ENCODE data around the gene PM20D2.

Gene PM20D2

DNA sequence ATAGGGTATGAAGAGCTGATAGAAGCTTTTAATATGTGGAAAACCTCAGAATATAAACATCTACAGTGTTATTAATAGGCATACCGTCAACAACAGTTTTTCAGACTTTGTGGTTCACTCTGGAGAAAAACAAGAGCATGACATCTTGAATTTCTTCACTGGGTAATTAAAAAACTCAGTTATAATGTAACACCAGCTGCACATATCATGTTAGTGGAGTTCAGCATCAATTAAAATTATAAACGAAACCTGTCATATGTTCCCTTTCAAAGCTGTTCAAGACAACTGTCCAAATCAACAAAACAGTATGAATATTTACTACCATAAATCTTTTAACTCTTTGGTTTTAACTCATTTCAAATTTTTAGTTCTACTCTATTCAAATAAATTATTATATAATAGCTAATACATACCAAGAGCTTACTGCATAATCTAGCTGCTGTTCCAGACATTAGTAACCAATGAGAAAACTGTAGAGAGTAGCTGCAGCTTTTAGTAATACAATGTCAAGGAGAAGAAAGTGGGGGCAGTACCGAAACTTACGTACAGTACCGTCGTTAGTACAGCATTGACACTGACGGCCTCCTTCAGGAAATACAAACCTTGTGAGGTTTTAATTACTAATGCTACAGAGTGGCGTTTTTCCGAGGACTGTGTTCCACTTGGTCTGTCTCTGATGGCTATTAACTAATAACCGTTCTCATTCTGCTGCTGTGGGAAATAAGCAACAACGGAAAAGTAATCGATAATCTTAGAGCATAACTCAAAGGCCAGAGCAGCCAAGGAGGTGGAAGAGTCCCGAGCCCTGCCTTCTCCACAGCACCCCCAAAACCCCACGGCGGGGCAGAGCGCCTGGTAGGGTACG lies 532 bp upstream of the PM20D2 start:
- Histone ChIP-seq H3K4me3 (ENCODE audit: low read length) (peak overlapping the region; percentile 89), H3K4me1 (ENCODE audit: control insufficient read depth, insufficient read depth, low read length) (peaks cover 11% of the 10 kb centered on the region), H3K9me3 (ENCODE audit: control insufficient read depth, low read length) (no peaks in the 10 kb centered on the region), H3K9ac (ENCODE audit: low read length) (peak overlapping the region; percentile 81), H3K27me3 (replicated peaks; ENCODE audit: control insufficient read depth, insufficient read depth, low read length) (no peaks in the 10 kb centered on the region), H3K36me3 (ENCODE audit: control insufficient read depth, insufficient read depth, low read length, severe bottlenecking) (no peaks in the 10 kb centered on the region)
- DNase-seq (ENCODE audit: low read depth), result peak; percentile 50

DNA sequence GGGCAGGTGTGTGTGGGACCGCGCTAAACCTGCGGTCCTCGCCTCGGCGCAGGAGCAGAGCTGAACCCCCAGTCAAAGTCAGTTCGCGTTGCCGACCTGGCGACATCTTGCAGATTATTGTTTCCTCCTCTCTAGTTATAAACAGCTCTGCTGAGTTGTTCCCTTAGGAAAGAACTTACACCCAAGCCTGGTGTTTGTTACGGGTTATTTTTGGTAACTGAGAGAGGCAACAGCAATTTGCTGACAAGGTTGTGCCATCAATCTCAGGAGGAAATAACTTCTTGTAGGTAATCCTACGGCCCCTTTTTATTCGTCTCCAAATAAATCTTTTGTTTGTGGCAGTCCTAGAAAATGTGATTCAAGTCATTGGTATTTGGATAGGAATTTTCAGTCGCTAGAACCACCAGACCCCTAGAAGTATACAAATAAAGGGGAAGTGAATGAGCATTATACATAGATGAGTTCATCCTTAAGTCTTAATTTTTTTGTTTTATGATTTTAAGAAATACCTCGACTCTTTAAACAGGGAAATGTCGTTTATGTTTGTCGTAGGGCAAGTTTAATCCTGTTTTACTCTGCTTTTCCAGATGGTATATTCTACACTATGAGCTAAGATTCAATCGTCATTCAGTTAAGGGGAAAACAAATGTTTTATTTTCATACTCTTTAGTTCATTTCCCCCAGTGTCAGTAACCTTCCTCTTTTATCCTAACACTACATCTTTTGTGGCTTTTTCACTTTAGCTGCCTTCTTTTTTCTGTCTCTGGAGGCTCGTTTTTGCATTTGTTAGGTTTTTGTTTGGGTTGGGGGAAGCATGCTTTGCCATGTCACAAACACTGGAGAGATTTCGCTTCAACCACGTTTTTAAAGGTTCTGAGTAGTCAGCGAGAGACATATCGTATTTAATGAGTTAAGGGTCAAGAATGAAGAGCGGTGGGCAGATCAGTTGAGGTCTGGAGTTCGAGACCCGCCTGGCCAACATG lies 1.2 kb downstream of the PM20D2 start:
- Histone ChIP-seq H3K9me3 (ENCODE audit: control insufficient read depth, low read length) (no peaks in the 10 kb centered on the region), H3K4me1 (ENCODE audit: control insufficient read depth, insufficient read depth, low read length) (peaks cover 3% of the 10 kb centered on the region), H3K36me3 (ENCODE audit: control insufficient read depth, insufficient read depth, low read length, severe bottlenecking) (no peaks in the 10 kb centered on the region), H3K4me3 (ENCODE audit: low read length) (peak overlapping the region; percentile 89), H3K9ac (ENCODE audit: low read length) (peak overlapping the region; percentile 81), H3K27me3 (replicated peaks; ENCODE audit: control insufficient read depth, insufficient read depth, low read length) (no peaks in the 10 kb centered on the region)
- DNase-seq (ENCODE audit: low read depth), result peak; percentile 59

DNA sequence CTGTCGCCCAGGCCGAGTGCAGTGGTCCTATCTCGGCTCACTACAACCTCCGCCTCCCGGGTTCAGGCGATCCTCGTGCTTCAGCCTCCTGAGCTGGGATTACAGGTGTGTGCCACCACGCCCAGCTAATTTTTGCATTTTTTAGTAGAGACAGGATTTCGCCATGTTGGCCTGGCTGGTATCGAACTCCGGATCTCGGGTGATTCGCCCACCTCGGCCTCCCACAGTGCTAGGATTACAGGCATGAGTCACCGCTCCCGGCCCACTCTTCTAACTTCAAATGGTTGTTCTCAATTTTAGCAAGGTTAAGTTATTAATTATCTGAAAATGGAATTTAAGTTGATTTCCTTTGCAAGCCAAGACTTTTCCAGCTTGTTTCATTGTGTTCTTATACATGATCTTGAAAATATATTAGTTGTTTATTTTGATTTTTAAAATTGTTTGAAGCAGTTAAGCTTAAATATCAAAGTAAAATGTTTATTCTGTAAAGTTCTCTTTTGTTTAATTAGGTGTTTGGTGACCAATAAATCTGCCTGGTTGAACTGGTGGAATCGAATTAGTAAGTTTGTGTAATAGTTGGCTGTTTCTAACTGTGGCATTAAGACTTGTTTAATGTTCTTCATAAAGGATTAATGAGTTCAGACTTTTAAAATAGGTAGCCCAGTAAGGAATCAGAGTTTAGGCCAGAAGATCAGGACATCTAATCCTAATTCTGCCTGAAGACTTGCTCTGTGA lies 2.3 kb downstream of the PM20D2 start:
- Histone ChIP-seq H3K9me3 (ENCODE audit: control insufficient read depth, low read length) (no peaks in the 10 kb centered on the region), H3K27me3 (replicated peaks; ENCODE audit: control insufficient read depth, insufficient read depth, low read length) (no peaks in the 10 kb centered on the region), H3K9ac (ENCODE audit: low read length) (no peak overlapping the region), H3K36me3 (ENCODE audit: control insufficient read depth, insufficient read depth, low read length, severe bottlenecking) (no peaks in the 10 kb centered on the region), H3K4me3 (ENCODE audit: low read length) (no peak overlapping the region), H3K4me1 (ENCODE audit: control insufficient read depth, insufficient read depth, low read length) (peaks cover 3% of the 10 kb centered on the region)
- DNase-seq (ENCODE audit: low read depth), result no peak

DNA sequence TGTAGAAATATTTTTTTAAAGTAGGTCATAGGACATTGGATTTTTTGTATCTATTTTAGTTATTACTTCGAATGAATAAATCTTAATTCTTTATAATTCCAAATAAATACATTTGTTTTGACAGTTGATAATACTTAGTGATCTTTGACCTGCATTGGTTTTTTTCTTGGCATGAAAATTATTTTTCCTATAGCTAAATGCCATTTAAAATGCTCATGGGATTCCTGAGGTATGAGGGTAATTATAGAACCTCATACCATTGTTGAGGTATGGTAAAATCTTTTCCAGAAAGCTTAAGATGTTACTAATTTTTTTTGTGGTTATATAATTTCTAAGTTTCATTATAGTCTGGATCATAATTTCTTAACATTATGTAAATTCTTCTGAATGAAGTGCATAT lies 8.3 kb downstream of the PM20D2 start:
- H3K27me3 ChIP-seq (replicated peaks; ENCODE audit: control insufficient read depth, insufficient read depth, low read length), result no peaks in the 10 kb centered on the region
- H3K4me3 ChIP-seq (ENCODE audit: low read length), result no peak overlapping the region
- H3K4me1 ChIP-seq (ENCODE audit: control insufficient read depth, insufficient read depth, low read length), result no peaks in the 10 kb centered on the region
- H3K9ac ChIP-seq (ENCODE audit: low read length), result no peak overlapping the region
- DNase-seq (ENCODE audit: low read depth), result peak; percentile 22
- no peaks in the 10 kb centered on the region for H3K36me3 ChIP-seq (ENCODE audit: control insufficient read depth, insufficient read depth, low read length, severe bottlenecking)
- no peaks in the 10 kb centered on the region for H3K9me3 ChIP-seq (ENCODE audit: control insufficient read depth, low read length)

DNA sequence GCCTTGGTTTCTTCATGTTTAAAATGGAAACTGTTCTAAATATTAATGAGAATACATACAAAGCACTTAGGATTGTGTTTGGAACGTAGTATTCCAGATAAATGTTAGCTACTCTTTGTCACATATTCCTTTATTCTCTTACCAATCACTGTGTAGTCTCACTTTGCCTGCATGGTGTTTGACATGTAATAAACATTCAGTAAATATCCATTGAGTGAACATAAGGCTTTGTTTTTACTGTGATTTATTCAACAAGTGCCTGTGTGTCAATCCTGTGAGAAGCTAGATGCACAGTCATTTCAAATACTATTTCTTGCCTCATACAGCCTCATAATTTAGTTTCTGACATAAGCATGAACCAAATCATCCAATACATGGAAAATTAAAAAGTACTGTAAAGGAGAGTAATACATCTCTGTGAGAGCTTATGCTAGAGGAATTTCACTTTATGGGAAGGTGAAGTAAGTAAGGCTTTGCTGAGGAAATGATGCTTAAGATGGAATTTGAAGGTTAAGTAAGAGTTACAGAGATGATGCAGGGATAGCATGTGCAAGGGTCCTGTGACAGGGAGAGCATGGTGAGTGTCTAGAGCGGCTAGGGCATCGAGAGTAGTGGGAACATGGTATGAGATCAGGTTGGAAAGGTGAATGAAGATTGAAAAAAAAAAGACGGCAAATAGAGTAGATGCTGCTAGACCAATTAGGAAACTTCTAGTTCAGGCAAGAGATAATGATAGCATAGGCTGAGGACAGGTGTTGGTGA lies 14.7 kb downstream of the PM20D2 start:
- H3K4me1 ChIP-seq (ENCODE audit: control insufficient read depth, insufficient read depth, low read length), result no peaks in the 10 kb centered on the region
- H3K27me3 ChIP-seq (replicated peaks; ENCODE audit: control insufficient read depth, insufficient read depth, low read length), result no peaks in the 10 kb centered on the region
- H3K9ac ChIP-seq (ENCODE audit: low read length), result no peak overlapping the region
- no peaks in the 10 kb centered on the region for H3K9me3 ChIP-seq (ENCODE audit: control insufficient read depth, low read length)
- H3K4me3 ChIP-seq (ENCODE audit: low read length), result no peak overlapping the region
- DNase-seq (ENCODE audit: low read depth), result no peak
- H3K36me3 ChIP-seq (ENCODE audit: control insufficient read depth, insufficient read depth, low read length, severe bottlenecking), result no peaks in the 10 kb centered on the region

DNA sequence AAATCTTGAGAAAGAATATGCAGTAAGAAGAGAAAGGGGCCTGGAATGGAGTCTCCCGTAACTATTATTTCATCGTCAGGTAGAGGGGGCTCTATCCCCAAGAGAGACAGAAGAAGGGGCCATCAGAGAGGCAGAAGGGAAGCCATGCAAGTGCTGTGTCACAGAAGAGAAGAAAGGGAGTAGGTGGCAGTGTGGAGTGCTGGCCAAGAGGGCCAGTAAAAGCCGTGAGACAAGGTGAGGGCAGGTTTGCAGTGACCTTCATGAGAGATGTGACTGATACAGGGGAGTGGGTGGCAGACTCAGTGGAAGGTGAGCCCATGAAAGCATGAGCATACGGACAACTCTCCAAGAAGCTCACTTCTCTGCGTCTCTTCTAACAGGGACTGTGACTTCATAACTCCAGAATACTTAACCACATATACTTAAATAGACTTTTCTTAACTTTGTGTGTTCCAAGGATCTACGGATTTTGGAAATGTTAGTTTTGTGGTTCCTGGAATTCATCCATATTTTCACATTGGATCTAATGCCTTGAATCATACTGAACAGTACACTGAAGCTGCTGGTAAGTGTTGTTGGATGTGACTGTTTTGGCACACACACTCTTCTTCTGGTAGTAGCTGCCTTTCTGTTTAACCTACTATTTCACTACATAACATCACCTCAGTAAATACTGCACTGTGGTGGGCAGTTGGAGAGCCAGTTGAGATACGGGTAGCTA lies 15.6 kb downstream of the PM20D2 start:
- no peak overlapping the region for H3K4me3 ChIP-seq (ENCODE audit: low read length)
- H3K9ac ChIP-seq (ENCODE audit: low read length), result no peak overlapping the region
- no peaks in the 10 kb centered on the region for H3K4me1 ChIP-seq (ENCODE audit: control insufficient read depth, insufficient read depth, low read length)
- H3K27me3 ChIP-seq (replicated peaks; ENCODE audit: control insufficient read depth, insufficient read depth, low read length), result no peaks in the 10 kb centered on the region
- H3K36me3 ChIP-seq (ENCODE audit: control insufficient read depth, insufficient read depth, low read length, severe bottlenecking), result no peaks in the 10 kb centered on the region
- no peak for DNase-seq (ENCODE audit: low read depth)
- no peaks in the 10 kb centered on the region for H3K9me3 ChIP-seq (ENCODE audit: control insufficient read depth, low read length)

DNA sequence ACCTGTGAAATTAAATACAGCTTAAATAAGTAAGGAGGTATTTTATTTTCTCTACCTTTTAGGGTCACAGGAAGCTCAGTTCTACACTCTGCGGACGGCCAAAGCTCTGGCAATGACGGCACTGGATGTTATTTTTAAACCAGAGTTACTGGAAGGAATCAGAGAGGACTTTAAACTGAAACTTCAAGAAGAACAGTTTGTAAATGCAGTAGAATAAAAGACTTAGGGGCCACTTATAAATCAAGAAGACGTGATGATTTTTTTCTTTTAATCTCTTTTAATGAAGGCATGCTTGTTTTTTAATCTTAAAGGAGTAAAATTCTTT lies 16.2 kb downstream of the PM20D2 start:
- H3K9me3 ChIP-seq (ENCODE audit: control insufficient read depth, low read length), result no peaks in the 10 kb centered on the region

DNA sequence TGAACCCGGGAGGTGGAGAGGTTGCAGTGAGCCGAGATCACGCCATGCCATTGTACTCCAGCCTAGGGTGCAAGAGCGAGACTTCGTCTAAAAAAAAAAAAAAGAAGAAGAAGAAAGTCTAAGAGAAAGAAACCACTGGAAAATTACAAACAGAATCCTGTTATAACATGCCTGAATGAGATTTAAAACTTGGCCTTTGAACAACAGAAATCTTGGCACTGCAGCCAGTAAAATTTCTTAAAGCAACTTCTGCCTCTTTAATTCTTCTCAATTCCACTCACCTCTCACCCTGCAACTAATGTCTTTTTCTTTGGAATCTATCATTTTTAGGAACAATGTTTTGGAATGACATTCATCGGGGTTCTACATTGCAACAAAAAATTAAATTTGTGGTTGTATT lies 26.3 kb downstream of the PM20D2 start:
- DNase-seq (ENCODE audit: low read depth), result peak; percentile 18
- Histone ChIP-seq H3K9me3 (ENCODE audit: control insufficient read depth, low read length) (no peaks in the 10 kb centered on the region), H3K4me3 (ENCODE audit: low read length) (no peak overlapping the region), H3K9ac (ENCODE audit: low read length) (no peak overlapping the region), H3K36me3 (ENCODE audit: control insufficient read depth, insufficient read depth, low read length, severe bottlenecking) (no peaks in the 10 kb centered on the region), H3K4me1 (ENCODE audit: control insufficient read depth, insufficient read depth, low read length) (no peaks in the 10 kb centered on the region), H3K27me3 (replicated peaks; ENCODE audit: control insufficient read depth, insufficient read depth, low read length) (no peaks in the 10 kb centered on the region)

More for the DNA sequence above, 16.2 kb downstream of the PM20D2 start:
- Histone ChIP-seq H3K36me3 (ENCODE audit: control insufficient read depth, insufficient read depth, low read length, severe bottlenecking) (no peaks in the 10 kb centered on the region), H3K9ac (ENCODE audit: low read length) (no peak overlapping the region), H3K4me3 (ENCODE audit: low read length) (no peak overlapping the region), H3K27me3 (replicated peaks; ENCODE audit: control insufficient read depth, insufficient read depth, low read length) (no peaks in the 10 kb centered on the region), H3K4me1 (ENCODE audit: control insufficient read depth, insufficient read depth, low read length) (no peaks in the 10 kb centered on the region)
- DNase-seq (ENCODE audit: low read depth), result no peak

DNA sequence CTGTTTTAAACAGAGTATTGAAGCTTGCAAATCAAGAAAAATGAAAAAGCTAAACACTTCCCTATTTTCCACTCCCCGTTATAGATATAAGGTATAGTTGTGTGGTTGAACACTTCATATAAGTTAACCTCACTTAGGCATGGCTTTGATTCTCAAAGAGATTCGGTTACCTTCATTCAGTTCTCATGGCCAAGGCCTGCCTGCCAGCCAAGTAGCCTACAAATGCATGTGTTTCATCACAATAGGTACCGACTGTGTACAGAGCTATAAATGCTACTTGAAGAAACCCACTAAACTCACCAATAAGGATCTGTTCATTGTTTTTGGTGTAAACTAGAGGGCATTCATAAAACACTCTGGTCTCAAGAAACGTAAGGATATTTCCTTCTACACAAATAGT lies 27.8 kb downstream of the PM20D2 start:
- H3K36me3 ChIP-seq (ENCODE audit: control insufficient read depth, insufficient read depth, low read length, severe bottlenecking), result no peaks in the 10 kb centered on the region
- no peaks in the 10 kb centered on the region for H3K4me1 ChIP-seq (ENCODE audit: control insufficient read depth, insufficient read depth, low read length)
- H3K4me3 ChIP-seq (ENCODE audit: low read length), result no peak overlapping the region
- no peak overlapping the region for H3K9ac ChIP-seq (ENCODE audit: low read length)
- H3K9me3 ChIP-seq (ENCODE audit: control insufficient read depth, low read length), result no peaks in the 10 kb centered on the region
- no peak for DNase-seq (ENCODE audit: low read depth)
- peaks cover 7% of the 10 kb centered on the region for H3K27me3 ChIP-seq (replicated peaks; ENCODE audit: control insufficient read depth, insufficient read depth, low read length)

DNA sequence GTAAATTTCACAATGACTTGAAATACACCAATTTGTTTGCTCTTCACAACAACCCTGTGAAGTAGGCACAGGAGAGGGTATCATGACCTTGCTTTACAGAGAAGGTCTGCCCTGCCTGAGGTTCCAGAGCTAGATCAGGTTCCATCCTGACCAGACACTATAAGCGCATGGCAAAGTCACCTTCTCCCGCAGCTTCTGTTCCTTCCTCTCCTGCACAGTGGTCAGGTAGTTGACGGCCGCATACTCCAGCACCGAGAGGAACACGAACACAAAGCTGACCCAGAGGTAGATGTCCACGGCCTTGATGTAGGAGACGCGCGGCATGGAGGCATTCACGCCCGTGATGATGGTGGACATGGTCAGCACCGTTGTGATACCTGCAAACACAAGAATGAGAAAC lies 34.3 kb downstream of the PM20D2 start:
- H3K36me3 ChIP-seq (ENCODE audit: control insufficient read depth, insufficient read depth, low read length, severe bottlenecking), result no peaks in the 10 kb centered on the region

More for the DNA sequence above, 34.3 kb downstream of the PM20D2 start:
- no peak for DNase-seq (ENCODE audit: low read depth)
- Histone ChIP-seq H3K4me3 (ENCODE audit: low read length) (no peak overlapping the region), H3K27me3 (replicated peaks; ENCODE audit: control insufficient read depth, insufficient read depth, low read length) (peaks cover 27% of the 10 kb centered on the region), H3K9ac (ENCODE audit: low read length) (no peak overlapping the region), H3K9me3 (ENCODE audit: control insufficient read depth, low read length) (no peaks in the 10 kb centered on the region), H3K4me1 (ENCODE audit: control insufficient read depth, insufficient read depth, low read length) (peaks cover 18% of the 10 kb centered on the region)
